Vagina (tissue), 2 donors: ENCODE results near the gene JPH2.

ENCODE experiments used
- POLR2A ChIP-seq, 2 donors: fragments of 450-650 bp; IDR thresholded peaks; one replicate each; pipeline ENCODE4 v1.6.1; 2017; ENCODE audit warnings: antibody characterized with exemption in 2 of 2, mild to moderate bottlenecking in 2 of 2, moderate library complexity in 2 of 2
- TF ChIP-seq, protein P1 (sequence below), 3 experiments: fragments of 450-650 bp in 2 of 3; fragments of 200-600 bp in 1 of 3; sonication (generic) in 1 of 3; IDR thresholded peaks; one replicate each; pipeline ENCODE4 v1.5.1; 2017 to 2019; ENCODE audit warnings: antibody characterized with exemption in 3 of 3, mild to moderate bottlenecking in 2 of 3, moderate library complexity in 2 of 3

DNA sequence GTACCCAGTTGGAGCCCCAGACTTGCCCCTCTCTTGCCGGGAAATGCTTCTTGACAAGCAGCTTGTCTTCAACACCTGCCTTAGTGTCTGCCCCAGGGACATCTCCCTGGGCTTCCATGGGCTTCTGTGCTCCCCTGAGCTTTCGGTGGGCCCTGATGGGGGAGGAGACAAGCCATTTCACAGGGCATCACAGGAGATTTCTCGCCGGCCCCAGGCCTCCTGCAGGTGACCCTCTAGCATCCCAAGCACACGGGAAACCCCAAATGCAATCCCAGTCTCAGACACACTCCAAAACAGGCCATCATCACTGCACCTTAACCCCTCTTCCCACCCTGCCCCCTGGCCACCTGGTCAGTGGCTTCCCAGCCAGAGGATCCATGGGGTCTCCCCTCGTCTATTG, 74.5 kb downstream of the JPH2 start:
- TF ChIP-seq, protein P1, sequence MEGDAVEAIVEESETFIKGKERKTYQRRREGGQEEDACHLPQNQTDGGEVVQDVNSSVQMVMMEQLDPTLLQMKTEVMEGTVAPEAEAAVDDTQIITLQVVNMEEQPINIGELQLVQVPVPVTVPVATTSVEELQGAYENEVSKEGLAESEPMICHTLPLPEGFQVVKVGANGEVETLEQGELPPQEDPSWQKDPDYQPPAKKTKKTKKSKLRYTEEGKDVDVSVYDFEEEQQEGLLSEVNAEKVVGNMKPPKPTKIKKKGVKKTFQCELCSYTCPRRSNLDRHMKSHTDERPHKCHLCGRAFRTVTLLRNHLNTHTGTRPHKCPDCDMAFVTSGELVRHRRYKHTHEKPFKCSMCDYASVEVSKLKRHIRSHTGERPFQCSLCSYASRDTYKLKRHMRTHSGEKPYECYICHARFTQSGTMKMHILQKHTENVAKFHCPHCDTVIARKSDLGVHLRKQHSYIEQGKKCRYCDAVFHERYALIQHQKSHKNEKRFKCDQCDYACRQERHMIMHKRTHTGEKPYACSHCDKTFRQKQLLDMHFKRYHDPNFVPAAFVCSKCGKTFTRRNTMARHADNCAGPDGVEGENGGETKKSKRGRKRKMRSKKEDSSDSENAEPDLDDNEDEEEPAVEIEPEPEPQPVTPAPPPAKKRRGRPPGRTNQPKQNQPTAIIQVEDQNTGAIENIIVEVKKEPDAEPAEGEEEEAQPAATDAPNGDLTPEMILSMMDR (IDR thresholded peaks at IDR 0.05): no peak
- no peak for TF ChIP-seq POLR2A (IDR thresholded peaks at IDR 0.05)
